Activated naive CD8-positive, alpha-beta T cell treated with anti-CD3 and anti-CD28 coated beads, Interleukin-2, amount 50 U/mL, for 24 hours (primary cell): ENCODE data around the gene C21orf91.

Source experiments
- ATAC-seq: fragments of 150-1000 bp; cut with Tn5 transposase; one replicate; pipeline ENCODE4 v1.10.0; 2021
- DNase-seq: peaks from one replicate; pipeline ENCODE4 v3.0.0; 2021
- H3K27ac Mint-ChIP-seq: one replicate; pipeline ENCODE4 v1.8.0; 2021; ENCODE audit warnings: mild to moderate bottlenecking, mixed read lengths
- H3K27me3 Mint-ChIP-seq: one replicate; pipeline ENCODE4 v1.8.0; 2021; ENCODE audit warnings: mixed read lengths
- H3K36me3 Mint-ChIP-seq: one replicate; pipeline ENCODE4 v1.8.0; 2021; ENCODE audit warnings: low read depth, mixed read lengths
- H3K4me1 Mint-ChIP-seq: one replicate; pipeline ENCODE4 v1.8.0; 2021; ENCODE audit warnings: mixed read lengths
- H3K4me3 Mint-ChIP-seq: one replicate; pipeline ENCODE4 v1.8.0; 2021; ENCODE audit warnings: mild to moderate bottlenecking, moderate library complexity, mixed read lengths
- H3K9me3 Mint-ChIP-seq: one replicate; pipeline ENCODE4 v1.8.0; 2021; ENCODE audit warnings: mixed read lengths

The C21orf91 gene

DNA sequence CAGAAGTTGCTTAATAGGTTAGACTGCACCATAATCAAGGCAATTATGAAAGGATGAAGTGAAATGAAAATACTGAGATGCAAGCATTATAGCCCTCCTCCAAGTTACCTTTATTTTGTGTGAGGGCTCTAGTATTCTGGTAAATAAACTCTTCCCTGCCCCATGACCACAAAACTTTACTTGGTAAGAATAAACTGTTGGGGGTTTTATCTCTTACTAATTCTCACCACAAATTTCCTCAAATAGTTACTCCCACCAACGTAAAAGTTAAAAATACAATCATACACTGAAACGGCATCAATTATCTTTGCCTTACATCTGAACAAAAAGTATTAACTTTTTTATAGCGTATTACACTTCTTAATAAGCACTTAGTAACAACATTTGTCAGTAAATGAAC, 29.5 kb downstream of the C21orf91 start:
- Mint-ChIP-seq H3K27ac (peak overlapping the region; percentile 71), H3K4me3 (peak overlapping the region; percentile 67), H3K36me3 (peaks cover 52% of the 10 kb centered on the region), H3K4me1 (peaks cover 92% of the 10 kb centered on the region), H3K9me3 (peaks cover 4% of the 10 kb centered on the region), H3K27me3 (no peaks in the 10 kb centered on the region)
- DNase-seq (no peak), ATAC-seq (no peak)

DNA sequence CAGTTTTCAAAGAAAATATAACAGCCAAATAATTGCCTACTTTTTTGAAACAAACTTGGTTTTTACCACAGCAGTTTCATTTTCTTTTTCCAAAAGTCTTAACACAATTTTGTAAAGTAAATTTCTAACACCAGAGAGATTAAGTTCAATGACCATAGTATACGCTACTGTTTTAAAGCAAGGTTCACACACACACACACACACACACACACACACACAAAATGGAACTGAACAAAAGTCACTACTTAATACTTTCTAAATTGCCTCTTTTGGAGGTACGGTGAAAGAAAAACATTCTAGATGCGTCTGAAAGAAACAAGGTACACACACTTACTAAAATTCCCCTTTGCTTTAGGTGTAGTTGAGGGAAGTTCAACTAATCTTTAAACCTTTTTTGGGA, 30.1 kb downstream of the C21orf91 start:
- Mint-ChIP-seq H3K36me3 (peaks cover 50% of the 10 kb centered on the region), H3K27ac (peak overlapping the region; percentile 64), H3K27me3 (no peaks in the 10 kb centered on the region), H3K9me3 (peaks cover 4% of the 10 kb centered on the region), H3K4me1 (peaks cover 92% of the 10 kb centered on the region), H3K4me3 (peak overlapping the region; percentile 58)
- DNase-seq (no peak), ATAC-seq (no peak)

DNA sequence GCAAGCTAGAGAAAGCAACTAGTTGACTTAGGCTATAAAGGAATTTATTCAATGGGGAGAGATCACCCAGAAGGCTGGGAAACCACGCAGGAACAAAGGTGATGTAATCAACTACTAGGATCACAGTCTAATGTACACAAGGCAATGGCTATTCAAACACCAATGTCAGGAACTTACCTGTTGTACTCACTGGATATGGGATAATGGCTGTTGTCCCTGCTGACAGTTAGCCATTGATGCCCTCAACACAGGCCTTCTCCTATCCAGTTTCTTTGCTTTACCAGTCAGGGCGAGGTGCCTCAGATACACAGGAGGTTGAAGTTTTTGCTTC, 32.3 kb downstream of the C21orf91 start:
- H3K9me3 Mint-ChIP-seq, result peaks cover 4% of the 10 kb centered on the region
- DNase-seq, result no peak
- H3K27me3 Mint-ChIP-seq, result no peaks in the 10 kb centered on the region
- H3K36me3 Mint-ChIP-seq, result peaks cover 38% of the 10 kb centered on the region
- H3K4me3 Mint-ChIP-seq, result peak overlapping the region; percentile 24
- no peak for ATAC-seq
- peaks cover 98% of the 10 kb centered on the region for H3K4me1 Mint-ChIP-seq
- H3K27ac Mint-ChIP-seq, result peak overlapping the region; percentile 24

DNA sequence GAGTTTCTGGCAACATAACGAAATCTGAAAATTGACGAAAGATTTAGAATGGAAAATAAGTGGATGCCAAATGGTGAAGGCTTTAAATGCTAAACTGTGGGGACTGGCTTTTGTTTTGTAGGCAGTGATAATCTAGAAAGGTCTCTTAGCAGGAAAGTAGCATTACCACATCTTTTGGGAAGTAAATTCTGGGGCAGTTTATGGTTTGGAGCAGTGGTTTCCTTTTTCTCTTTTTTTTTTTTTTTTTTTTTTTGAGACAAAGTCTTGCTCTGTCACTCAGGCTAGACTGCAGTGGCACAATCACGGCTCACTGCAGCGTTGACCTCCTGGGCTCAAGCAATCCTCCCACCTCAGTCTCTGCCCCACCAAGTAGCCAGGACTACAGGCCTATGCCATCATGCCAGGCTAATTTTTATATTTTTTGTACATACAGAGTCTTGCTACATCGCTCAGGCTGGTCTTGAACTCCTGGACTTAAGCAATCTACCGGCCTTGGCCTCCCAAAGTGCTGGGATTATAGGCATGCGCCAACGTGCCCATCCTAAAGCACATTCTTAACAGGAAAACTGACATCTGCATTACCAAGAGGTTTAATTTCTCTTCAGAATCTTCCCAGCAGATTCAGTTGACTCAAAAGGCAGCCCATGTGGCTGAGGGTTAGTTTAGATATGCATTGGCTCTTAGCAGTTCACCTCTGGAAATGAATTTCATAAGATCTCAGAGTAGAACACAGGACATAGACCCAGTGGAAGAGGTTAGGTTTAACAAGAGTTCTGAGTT, 32.9 kb downstream of the C21orf91 start:
- Mint-ChIP-seq H3K27me3 (no peaks in the 10 kb centered on the region), H3K9me3 (peaks cover 4% of the 10 kb centered on the region), H3K4me3 (no peak overlapping the region), H3K36me3 (peaks cover 33% of the 10 kb centered on the region), H3K4me1 (peaks cover 98% of the 10 kb centered on the region), H3K27ac (peak overlapping the region; percentile 48)
- DNase-seq (no peak), ATAC-seq (no peak)

DNA sequence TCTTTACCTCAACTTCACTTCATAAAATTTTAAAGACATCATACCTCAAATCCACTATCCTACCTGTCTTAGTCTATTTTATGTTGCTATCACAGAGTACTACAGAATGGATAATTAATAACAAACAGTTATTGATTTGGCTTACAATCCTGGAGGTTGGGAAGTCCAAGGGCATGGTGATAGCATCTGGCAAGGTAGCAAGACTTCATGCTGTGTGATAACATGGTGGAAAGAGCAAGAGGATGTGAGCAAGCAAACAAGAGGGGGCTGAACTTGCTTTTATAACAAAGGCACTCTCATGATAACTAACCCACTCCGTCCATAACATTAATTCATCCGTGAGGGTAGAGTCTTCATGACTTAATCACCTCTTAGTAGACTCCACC, 33.8 kb downstream of the C21orf91 start:
- no peak for ATAC-seq
- no peak for DNase-seq
- H3K9me3 Mint-ChIP-seq, result peaks cover 4% of the 10 kb centered on the region
- peak overlapping the region; percentile 93 for H3K27ac Mint-ChIP-seq
- peaks cover 99% of the 10 kb centered on the region for H3K4me1 Mint-ChIP-seq
- peak overlapping the region; percentile 76 for H3K4me3 Mint-ChIP-seq
- peaks cover 29% of the 10 kb centered on the region for H3K36me3 Mint-ChIP-seq
- no peaks in the 10 kb centered on the region for H3K27me3 Mint-ChIP-seq

DNA sequence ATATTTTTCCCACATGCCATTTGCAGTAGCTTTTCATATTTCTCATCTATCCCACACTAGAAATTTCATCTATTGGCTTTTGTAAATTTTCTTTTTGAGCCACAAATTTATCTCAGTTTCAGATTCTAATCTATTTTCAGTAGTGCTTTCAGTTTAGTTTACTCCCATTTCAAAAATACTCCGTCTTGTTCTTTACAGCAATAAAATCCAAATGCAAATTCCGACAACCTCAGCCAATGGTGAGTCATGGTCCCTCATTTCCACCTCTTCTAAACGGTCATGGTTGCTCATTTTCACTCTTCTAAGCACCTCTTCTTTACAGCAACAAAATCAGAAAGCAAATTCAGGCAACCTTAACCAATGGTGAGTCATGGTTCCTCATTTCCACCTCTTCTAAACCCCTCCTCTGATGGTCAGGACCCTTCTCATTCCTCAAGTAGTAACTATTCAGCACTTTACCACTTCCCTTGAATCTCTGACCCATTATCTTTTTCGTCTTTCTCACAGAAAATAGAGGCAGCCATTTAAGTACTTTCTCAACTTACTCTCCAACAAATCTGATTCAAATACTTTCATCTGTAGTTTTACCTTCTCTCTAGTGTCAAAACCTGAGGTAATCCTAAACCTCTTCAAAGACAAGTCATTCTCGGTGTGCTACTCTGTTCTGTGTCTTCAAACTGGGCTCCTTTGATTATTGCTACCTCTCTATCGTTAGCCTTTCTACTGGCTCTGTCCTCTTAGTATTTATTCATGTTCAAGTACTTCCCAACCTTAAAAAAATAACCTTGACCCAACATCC, 34.4 kb downstream of the C21orf91 start:
- peaks cover 30% of the 10 kb centered on the region for H3K36me3 Mint-ChIP-seq
- peaks cover 4% of the 10 kb centered on the region for H3K9me3 Mint-ChIP-seq
- H3K27me3 Mint-ChIP-seq, result no peaks in the 10 kb centered on the region
- peak; percentile 75 for ATAC-seq
- H3K4me3 Mint-ChIP-seq, result peak overlapping the region; percentile 76
- DNase-seq, result no peak
- peaks cover 99% of the 10 kb centered on the region for H3K4me1 Mint-ChIP-seq
- H3K27ac Mint-ChIP-seq, result peak overlapping the region; percentile 93

DNA sequence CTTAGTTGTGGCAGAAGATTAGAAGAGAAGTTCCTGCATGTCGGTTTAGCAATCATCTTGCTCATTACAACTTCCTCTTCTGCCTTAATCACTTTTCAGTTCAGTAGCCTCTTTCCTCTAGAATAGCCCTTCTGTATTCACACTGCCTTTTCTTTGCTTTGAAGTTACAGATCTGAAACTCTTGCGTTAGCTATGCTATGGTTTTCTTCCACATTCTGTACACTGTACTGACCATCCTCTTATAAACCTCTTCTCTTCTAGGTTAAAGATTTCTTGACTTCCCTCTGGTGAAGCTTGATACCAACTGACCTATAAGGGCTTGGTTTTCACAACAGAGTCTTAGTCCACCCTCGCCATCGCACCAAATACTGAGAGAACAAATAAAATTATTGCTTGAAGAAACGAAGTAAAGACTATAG, 35.0 kb downstream of the C21orf91 start:
- H3K27me3 Mint-ChIP-seq, result no peaks in the 10 kb centered on the region
- ATAC-seq (peak; percentile 38), DNase-seq (no peak)
- peaks cover 4% of the 10 kb centered on the region for H3K9me3 Mint-ChIP-seq
- peak overlapping the region; percentile 93 for H3K27ac Mint-ChIP-seq
- peaks cover 30% of the 10 kb centered on the region for H3K36me3 Mint-ChIP-seq
- H3K4me1 Mint-ChIP-seq, result peaks cover 99% of the 10 kb centered on the region
- H3K4me3 Mint-ChIP-seq, result peak overlapping the region; percentile 76

DNA sequence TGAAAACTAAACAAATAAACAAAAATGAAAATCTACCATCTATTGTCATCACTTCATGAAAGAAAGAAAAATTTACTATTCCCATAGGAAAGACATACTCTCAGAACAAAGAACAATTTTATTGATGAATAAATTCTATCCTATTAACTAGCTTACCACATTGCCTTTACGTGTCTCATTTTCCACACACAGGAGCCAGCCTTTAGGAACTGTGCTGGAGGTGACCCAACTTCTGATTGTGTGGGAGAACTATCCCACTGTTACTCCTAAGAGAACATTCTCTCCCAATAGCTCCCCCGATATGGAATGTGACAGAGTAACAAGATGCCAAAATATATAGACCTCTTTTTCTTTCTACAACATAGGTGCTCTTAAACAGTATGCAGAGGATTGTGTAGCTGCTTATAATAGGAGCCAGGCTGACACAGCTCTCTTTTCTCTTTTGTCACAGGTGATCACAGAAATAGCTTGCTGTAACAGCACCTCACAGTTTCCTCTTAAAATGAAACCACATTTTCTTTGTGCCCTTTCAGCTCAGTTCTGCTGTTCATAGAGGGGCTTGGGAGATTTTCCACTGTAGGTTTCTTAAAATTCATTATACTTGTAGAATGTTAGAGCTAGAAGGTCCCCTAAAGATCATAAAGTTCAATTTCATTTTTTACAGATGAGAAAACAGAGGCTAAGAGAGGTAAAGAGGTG, 35.5 kb downstream of the C21orf91 start:
- Mint-ChIP-seq H3K27ac (peak overlapping the region; percentile 93), H3K36me3 (peaks cover 30% of the 10 kb centered on the region), H3K9me3 (peaks cover 4% of the 10 kb centered on the region), H3K4me1 (peaks cover 99% of the 10 kb centered on the region), H3K4me3 (peak overlapping the region; percentile 76), H3K27me3 (no peaks in the 10 kb centered on the region)
- DNase-seq (no peak), ATAC-seq (peak; percentile 55)

DNA sequence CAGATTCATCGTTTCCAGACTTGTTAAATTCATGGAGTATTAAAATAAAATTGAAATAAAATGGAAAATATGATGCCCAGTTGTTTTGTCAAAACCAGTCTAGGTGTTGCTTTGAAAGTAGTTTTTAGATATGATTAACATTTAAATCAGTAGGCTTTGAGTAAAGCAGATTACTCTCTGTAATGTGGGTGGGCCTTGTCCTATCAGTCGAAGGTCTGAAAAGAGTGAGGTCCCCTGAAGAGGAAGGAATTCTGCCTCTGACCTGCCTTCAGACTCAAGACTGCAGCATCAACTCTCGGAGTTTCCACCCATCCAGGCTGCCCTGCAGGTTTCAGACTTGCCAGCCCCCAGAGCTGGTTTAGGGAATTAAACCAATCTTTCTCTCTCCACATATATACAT, 36.2 kb downstream of the C21orf91 start:
- H3K36me3 Mint-ChIP-seq, result peaks cover 28% of the 10 kb centered on the region
- peaks cover 95% of the 10 kb centered on the region for H3K4me1 Mint-ChIP-seq
- H3K27me3 Mint-ChIP-seq, result no peaks in the 10 kb centered on the region
- peaks cover 4% of the 10 kb centered on the region for H3K9me3 Mint-ChIP-seq
- H3K27ac Mint-ChIP-seq, result peak overlapping the region; percentile 93
- ATAC-seq (no peak), DNase-seq (no peak)
- H3K4me3 Mint-ChIP-seq, result peak overlapping the region; percentile 76

DNA sequence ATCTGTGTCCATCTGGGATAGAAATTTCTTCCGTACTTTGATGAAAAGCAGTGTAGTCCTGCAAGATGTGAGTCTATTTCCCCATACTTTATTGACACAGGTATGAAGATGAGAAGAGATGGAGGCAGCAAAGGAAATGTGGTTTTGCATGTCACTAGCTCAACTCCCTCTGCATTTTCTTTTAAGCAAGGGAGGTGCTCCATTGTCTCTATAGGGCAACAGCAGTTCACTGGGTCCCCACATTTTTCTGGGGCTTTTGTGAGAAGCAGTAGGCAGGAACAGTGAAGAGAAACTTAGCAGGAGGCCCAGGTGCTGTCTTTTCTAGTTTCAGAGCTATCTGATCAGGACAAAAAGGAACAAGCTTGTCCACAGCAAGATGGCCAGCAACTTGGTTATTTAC, 37.1 kb downstream of the C21orf91 start:
- H3K27ac Mint-ChIP-seq, result peak overlapping the region; percentile 93
- peak overlapping the region; percentile 6 for H3K4me3 Mint-ChIP-seq
- DNase-seq (no peak), ATAC-seq (no peak)
- no peaks in the 10 kb centered on the region for H3K27me3 Mint-ChIP-seq
- H3K36me3 Mint-ChIP-seq, result peaks cover 24% of the 10 kb centered on the region
- H3K9me3 Mint-ChIP-seq, result peaks cover 4% of the 10 kb centered on the region
- peaks cover 95% of the 10 kb centered on the region for H3K4me1 Mint-ChIP-seq

DNA sequence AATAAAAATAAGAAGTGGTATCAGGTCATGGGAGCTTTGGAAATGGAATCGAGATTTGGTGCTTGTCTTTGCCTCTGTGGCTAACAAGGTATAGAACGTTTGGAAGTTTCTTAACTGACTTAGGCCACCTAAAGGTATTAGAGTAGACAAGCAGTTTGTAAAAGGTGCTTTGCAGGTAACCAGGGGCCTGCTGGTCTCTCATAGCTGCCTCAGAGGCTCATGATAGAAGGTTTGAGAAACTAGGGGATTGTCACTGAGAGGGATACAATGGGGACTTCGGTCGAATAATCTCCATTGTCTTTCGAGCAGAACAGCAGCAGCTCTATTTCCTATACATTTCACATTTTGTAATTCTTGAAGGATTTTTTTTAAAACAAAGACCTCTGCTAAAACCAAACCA, 37.6 kb downstream of the C21orf91 start:
- ATAC-seq, result no peak
- DNase-seq, result no peak
- no peaks in the 10 kb centered on the region for H3K27me3 Mint-ChIP-seq
- peaks cover 4% of the 10 kb centered on the region for H3K9me3 Mint-ChIP-seq
- H3K27ac Mint-ChIP-seq, result peak overlapping the region; percentile 93
- peaks cover 95% of the 10 kb centered on the region for H3K4me1 Mint-ChIP-seq
- peaks cover 19% of the 10 kb centered on the region for H3K36me3 Mint-ChIP-seq
- no peak overlapping the region for H3K4me3 Mint-ChIP-seq

DNA sequence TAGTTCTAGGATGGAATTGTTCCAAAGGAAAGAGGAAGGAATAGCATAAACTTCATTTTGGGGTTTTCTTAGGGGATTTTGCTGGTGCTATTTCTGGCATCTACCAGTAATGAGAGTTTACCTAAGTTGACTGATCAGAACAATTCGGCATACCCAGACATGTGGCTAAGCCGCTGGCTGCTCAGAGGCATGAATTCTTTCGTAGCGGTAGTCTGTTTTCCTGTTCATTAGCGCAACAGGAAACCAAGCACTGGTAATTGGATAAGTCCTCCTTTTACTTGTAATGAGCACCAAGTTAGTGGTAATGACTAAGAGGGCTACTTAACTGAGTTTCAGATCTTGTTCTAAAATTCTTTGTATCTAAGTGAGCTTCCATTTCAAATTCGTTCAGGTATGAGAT, 38.6 kb downstream of the C21orf91 start:
- H3K27ac Mint-ChIP-seq, result peak overlapping the region; percentile 80

DNA sequence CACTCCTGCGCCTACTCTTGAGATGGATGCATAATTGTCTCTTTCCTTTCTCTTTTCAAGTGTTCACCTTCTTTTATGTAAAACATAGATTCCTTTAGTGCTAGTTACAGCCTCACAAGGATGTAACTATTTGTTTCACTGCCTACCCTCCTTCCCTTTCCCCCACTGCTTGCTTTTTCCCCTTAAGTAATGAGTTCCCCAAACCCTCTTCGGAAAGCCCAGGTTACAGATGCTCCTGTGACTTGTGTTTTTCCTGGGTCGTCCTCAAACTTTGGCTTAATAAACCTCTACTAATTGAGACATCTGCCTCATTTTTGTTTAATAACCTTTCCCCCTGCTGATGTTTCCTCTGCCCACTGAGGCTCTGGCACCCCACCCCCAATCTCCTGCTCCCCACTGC, 39.2 kb downstream of the C21orf91 start:
- no peaks in the 10 kb centered on the region for H3K27me3 Mint-ChIP-seq
- no peaks in the 10 kb centered on the region for H3K9me3 Mint-ChIP-seq
- H3K4me1 Mint-ChIP-seq, result peaks cover 95% of the 10 kb centered on the region
- no peak for ATAC-seq
- DNase-seq, result no peak
- H3K27ac Mint-ChIP-seq, result peak overlapping the region; percentile 80
- H3K4me3 Mint-ChIP-seq, result peak overlapping the region; percentile 10
- H3K36me3 Mint-ChIP-seq, result peaks cover 5% of the 10 kb centered on the region

More for the DNA sequence above, 38.6 kb downstream of the C21orf91 start:
- Mint-ChIP-seq H3K36me3 (peaks cover 10% of the 10 kb centered on the region), H3K27me3 (no peaks in the 10 kb centered on the region), H3K9me3 (no peaks in the 10 kb centered on the region), H3K4me3 (peak overlapping the region; percentile 44), H3K4me1 (peaks cover 95% of the 10 kb centered on the region)
- peak; percentile 16 for ATAC-seq
- no peak for DNase-seq

DNA sequence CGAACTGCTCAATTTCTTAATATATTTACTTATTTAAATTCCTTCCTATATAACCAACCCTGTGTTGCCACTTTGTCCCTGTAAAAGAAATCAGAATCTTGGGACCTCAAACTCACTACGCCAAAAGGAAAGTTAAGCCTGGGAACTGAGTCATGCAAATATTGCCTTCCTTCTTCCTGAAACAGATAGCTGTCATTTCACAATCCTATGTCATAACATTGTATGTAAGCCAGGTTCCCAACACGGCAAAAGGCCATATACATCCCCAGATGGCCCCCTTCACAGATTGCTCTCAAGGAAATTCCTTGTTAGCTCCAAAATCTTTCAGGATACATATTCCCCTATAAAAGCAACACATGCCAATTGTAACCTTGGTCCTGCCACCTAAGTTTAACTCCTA, 39.7 kb downstream of the C21orf91 start:
- H3K4me3 Mint-ChIP-seq, result peak overlapping the region; percentile 10
- H3K27ac Mint-ChIP-seq, result peak overlapping the region; percentile 80
- peaks cover under 1% of the 10 kb centered on the region for H3K9me3 Mint-ChIP-seq
- DNase-seq, result no peak
- peaks cover 5% of the 10 kb centered on the region for H3K36me3 Mint-ChIP-seq
- H3K27me3 Mint-ChIP-seq, result no peaks in the 10 kb centered on the region
- ATAC-seq, result no peak
- peaks cover 93% of the 10 kb centered on the region for H3K4me1 Mint-ChIP-seq
